Activated T-helper 17 cell treated with anti-CD3 and anti-CD28 coated beads, Interleukin-2, amount 50 U/mL, for 72 hours (primary cell): Measurements from ENCODE around the gene PARD3B. TPM values are rescaled to one million over a fixed set of nuclear protein-coding genes. Genes with fewer than 3 reads are reported as not detected.
A peak's percentile ranks its signal among the peaks of the same experiment; 100 is the strongest.

ENCODE experiments used
- ATAC-seq: fragments of 150-1000 bp; cut with Tn5 transposase; replicated peaks from 2 replicates; pipeline ENCODE4 v1.10.0; 2021; ENCODE audit warnings: mild to moderate bottlenecking, moderate library complexity
- H3K27ac Mint-ChIP-seq: one replicate; pipeline ENCODE4 v1.8.0; 2022; ENCODE audit warnings: mixed read lengths
- H3K27me3 Mint-ChIP-seq: one replicate; pipeline ENCODE4 v1.8.0; 2022; ENCODE audit warnings: mixed read lengths
- H3K36me3 Mint-ChIP-seq: one replicate; pipeline ENCODE4 v1.8.0; 2022; ENCODE audit warnings: low read depth, mild to moderate bottlenecking, mixed read lengths
- H3K4me1 Mint-ChIP-seq: one replicate; pipeline ENCODE4 v1.8.0; 2022; ENCODE audit warnings: mixed read lengths
- H3K4me3 Mint-ChIP-seq: one replicate; pipeline ENCODE4 v1.8.0; 2022; ENCODE audit warnings: mild to moderate bottlenecking, mixed read lengths
- H3K9me3 Mint-ChIP-seq: one replicate; pipeline ENCODE4 v1.8.0; 2022; ENCODE audit warnings: mixed read lengths
- total RNA-seq, 2 donors: library from RNA; stranded (reverse); gene quantifications; one replicate each; pipeline ENCODE4 v1.2.3, GENCODE V29; 2022

Gene PARD3B
- total RNA-seq, 2 donors from 2014 or later = 0.29 to 1.5 TPM

DNA sequence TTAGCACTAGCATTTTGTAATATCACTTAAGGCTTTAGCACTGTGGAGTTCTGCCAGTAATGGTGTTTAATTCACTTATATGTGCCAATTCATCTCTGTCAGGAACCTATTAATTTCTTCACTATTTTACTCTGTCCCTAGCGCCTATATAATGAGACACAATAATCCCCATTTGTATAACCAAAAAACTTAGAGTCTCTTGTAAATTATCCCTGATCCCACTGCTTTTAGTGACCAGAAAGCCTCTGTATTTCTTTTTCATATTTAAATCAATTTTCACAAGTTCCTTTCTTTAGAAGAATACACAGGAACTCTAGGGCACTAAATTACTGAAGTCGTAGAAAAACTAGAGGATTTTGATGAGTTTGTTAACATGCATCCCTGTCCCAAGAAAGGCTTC is 894.3 kb downstream of the PARD3B start:
- no peaks in the 10 kb centered on the region for H3K36me3 Mint-ChIP-seq
- H3K4me1 Mint-ChIP-seq = no peaks in the 10 kb centered on the region
- no peak overlapping the region for H3K4me3 Mint-ChIP-seq
- no peak overlapping the region for H3K27ac Mint-ChIP-seq
- no peaks in the 10 kb centered on the region for H3K27me3 Mint-ChIP-seq
- no peak for ATAC-seq
- no peaks in the 10 kb centered on the region for H3K9me3 Mint-ChIP-seq

DNA sequence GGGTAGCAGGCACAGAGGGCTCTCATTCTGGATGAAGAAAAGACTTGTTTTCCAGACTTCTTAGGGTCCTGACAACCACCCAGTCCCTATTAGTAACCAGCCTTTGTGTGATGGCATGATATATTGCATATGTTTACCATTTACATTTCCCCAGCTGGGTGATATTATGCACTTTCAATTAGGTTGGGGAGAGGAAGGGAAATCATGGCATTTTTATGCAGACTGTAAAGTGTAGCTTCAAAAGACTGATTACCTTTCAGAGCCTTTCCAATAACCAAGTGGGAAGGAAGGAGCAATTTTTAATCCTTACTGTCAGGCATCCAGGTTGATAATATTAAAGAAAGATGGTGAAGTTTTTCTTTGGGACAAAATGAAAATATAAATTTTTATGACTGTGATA is 896.2 kb downstream of the PARD3B start:
- Mint-ChIP-seq H3K4me3 (no peak overlapping the region), H3K9me3 (no peaks in the 10 kb centered on the region), H3K4me1 (no peaks in the 10 kb centered on the region), H3K27me3 (peaks cover 3% of the 10 kb centered on the region), H3K27ac (no peak overlapping the region), H3K36me3 (no peaks in the 10 kb centered on the region)
- ATAC-seq = no peak

DNA sequence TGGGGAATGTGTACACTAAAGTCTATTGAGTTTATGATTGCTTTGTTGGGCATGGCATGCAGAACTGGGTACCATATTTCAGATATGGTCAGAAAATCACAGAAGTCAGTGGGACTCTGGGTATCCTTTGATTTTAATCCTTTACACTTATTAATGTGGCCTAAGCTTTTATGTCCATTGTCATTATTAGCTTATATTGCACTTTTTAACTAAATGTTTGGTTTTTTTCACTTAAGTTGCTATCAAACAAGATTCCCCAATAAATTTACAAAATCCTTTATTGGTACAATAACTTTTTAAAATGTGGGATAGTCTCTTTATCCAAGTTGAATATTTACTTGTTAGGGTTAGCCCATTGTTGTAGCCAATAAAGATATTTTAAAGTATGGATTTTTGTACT is 902.9 kb downstream of the PARD3B start:
- Mint-ChIP-seq H3K4me3 (no peak overlapping the region), H3K27me3 (peaks cover 3% of the 10 kb centered on the region), H3K4me1 (no peaks in the 10 kb centered on the region), H3K27ac (no peak overlapping the region), H3K36me3 (no peaks in the 10 kb centered on the region), H3K9me3 (no peaks in the 10 kb centered on the region)
- no peak for ATAC-seq

DNA sequence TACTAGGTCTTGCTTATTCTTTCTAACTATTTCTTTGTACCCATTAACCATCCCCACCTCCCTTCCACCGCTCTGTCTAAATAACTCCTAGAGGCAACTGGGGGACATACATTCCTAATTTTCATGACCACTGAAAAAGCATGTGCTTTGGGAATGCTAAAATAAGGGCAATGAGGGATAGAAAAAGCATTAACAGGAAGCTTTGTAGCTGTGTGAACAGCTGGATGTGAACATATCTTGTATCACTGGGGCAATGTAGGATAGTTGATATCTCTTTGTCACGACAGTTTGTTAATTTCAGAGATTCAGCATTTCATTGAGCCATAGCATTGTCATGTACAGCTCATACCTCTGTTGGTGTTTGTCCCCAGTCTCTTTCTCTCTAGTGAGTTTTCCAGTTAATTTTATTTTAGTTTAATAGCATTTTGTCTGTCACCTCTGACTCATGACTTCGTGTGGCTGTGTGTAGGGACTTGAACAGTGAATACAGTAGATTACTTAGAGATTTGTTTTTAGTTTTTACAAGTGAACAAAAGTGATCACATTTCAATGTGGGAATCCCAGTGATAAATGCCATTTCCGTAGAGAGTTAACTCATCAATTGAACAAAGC is 906.7 kb downstream of the PARD3B start:
- Mint-ChIP-seq H3K27me3 (no peaks in the 10 kb centered on the region), H3K27ac (no peak overlapping the region), H3K36me3 (no peaks in the 10 kb centered on the region), H3K4me3 (no peak overlapping the region), H3K9me3 (no peaks in the 10 kb centered on the region), H3K4me1 (no peaks in the 10 kb centered on the region)
- ATAC-seq = no peak

DNA sequence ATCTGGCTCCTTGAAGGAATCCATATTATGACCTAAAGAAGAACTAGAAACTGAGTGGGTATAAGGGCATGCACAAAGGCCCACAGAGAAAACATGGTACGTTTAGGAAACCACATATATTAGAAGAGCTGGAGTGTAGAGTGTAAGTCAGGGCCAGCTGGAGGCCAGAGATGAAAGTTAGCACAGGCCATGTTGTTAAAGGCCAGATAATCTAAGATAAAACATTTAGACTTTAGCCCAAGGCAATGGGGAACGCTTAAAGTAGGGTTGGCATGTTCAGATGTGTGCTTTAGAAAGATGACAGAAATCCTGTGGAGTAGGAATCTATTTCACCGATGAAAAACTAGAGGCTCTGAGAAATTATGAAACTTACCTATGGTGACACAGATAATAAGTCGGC is 907.9 kb downstream of the PARD3B start:
- Mint-ChIP-seq H3K36me3 (no peaks in the 10 kb centered on the region), H3K4me3 (no peak overlapping the region), H3K27ac (no peak overlapping the region), H3K4me1 (no peaks in the 10 kb centered on the region), H3K27me3 (peaks cover 2% of the 10 kb centered on the region), H3K9me3 (no peaks in the 10 kb centered on the region)
- no peak for ATAC-seq

DNA sequence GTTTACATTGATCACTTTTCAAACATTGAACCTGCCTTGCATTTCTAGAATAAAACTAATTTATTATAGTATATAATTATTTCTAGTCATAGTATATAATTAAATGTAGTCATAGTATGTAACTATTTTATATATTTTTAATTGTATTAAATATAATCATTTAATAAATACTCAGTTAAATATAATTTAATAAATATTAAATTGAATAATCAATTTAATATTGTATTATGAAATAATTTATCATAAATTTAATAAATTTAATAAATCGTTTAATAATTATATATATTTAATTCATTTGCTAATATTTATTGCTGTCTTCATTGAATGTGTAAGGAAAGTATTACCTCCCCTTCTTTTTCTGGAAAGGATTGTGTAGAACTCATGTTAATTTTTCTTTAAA is 911.4 kb downstream of the PARD3B start:
- H3K9me3 Mint-ChIP-seq = no peaks in the 10 kb centered on the region
- ATAC-seq = no peak
- peaks cover 3% of the 10 kb centered on the region for H3K27me3 Mint-ChIP-seq
- H3K4me3 Mint-ChIP-seq = no peak overlapping the region
- no peak overlapping the region for H3K27ac Mint-ChIP-seq
- H3K36me3 Mint-ChIP-seq = no peaks in the 10 kb centered on the region
- H3K4me1 Mint-ChIP-seq = no peaks in the 10 kb centered on the region

DNA sequence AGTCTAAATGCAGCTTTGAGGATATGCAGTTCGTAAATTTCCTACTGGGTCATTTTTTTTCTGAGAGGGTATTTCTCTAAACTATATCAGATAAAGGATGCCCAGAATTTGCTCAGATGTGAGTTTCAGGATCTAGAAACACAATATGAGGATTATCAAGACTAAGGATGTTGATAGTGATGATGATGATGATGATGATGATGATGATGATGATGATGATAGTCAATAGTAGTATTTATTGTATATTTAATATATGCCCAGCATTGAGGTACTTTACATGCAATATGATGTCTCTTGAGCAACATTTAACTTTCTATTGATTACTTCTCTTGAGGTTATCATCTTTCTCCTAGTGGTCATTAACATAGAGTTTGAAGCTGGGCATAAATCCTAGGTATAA is 914.9 kb downstream of the PARD3B start:
- no peaks in the 10 kb centered on the region for H3K9me3 Mint-ChIP-seq
- H3K27me3 Mint-ChIP-seq = peaks cover 6% of the 10 kb centered on the region
- no peaks in the 10 kb centered on the region for H3K36me3 Mint-ChIP-seq
- no peak overlapping the region for H3K27ac Mint-ChIP-seq
- no peak overlapping the region for H3K4me3 Mint-ChIP-seq
- ATAC-seq = no peak
- no peaks in the 10 kb centered on the region for H3K4me1 Mint-ChIP-seq

DNA sequence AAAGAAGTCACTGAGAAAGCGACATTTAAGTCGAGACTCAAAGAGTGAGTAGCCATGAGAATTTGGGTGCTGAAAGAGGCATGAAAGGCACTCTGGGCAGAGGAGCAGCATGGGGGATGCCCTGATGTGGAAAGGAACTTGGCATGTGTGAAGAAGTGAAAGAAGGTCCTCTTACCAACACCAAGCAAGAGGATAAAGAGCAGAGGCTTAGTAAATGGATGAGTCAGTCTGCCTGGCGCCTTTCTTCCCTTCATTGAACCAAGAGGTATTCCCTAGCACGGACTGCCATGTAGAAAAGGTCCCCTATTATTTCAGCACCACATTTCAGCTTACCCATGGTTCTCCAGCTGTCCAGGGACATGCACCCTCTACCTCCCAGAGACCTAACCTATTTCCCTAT is 915.9 kb downstream of the PARD3B start:
- no peaks in the 10 kb centered on the region for H3K36me3 Mint-ChIP-seq
- H3K4me3 Mint-ChIP-seq = no peak overlapping the region
- H3K9me3 Mint-ChIP-seq = no peaks in the 10 kb centered on the region
- no peak overlapping the region for H3K27ac Mint-ChIP-seq
- ATAC-seq = peak; percentile 38
- peaks cover 6% of the 10 kb centered on the region for H3K27me3 Mint-ChIP-seq
- no peaks in the 10 kb centered on the region for H3K4me1 Mint-ChIP-seq

DNA sequence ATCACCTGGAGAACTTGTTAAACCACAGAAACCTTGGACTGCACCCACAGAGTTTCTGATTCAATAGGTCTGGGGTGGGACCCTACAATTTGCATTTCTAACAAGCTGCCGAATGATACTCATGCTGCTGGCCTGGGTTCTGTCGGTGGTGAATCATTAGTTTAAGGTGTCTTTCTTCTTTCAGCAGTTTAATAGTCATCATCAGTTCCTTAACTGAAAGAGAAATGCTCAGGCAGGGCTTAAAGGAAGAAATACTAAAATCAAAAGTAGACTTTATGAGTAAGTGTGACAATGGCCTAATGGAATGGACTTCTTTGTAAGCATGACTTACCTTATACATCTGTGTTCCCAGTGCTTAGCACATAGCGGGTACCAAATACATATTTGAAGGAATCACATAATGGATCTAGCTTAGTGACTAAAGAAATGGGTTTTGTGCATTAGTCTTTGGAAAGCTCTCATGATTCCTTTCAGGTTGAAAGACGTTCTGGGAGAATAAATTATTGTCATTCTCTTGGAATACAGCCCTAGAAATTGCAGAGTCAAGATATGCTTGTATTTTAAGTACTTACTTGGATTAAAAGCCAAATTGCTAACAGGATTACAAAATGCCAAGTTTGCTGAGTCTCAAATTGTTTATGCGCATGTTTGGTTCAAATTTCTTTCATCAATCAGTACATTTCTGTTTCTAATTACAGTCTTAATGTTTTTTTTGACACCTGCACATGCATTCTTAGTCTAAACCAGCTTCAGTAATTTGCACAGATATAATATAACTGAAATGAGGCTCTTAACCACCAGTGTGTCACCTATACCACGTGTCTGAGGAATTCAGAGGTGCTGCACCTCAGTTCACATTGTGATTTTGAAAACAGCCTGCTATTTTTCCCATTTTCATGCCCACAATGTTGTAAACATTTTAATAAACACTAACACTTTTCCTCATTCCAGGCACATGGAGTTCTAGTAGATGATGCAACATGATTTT is 916.7 kb downstream of the PARD3B start:
- no peak overlapping the region for H3K27ac Mint-ChIP-seq
- ATAC-seq = peak; percentile 86
- H3K27me3 Mint-ChIP-seq = peaks cover 6% of the 10 kb centered on the region
- H3K4me3 Mint-ChIP-seq = no peak overlapping the region
- no peaks in the 10 kb centered on the region for H3K4me1 Mint-ChIP-seq
- H3K36me3 Mint-ChIP-seq = no peaks in the 10 kb centered on the region
- H3K9me3 Mint-ChIP-seq = no peaks in the 10 kb centered on the region

DNA sequence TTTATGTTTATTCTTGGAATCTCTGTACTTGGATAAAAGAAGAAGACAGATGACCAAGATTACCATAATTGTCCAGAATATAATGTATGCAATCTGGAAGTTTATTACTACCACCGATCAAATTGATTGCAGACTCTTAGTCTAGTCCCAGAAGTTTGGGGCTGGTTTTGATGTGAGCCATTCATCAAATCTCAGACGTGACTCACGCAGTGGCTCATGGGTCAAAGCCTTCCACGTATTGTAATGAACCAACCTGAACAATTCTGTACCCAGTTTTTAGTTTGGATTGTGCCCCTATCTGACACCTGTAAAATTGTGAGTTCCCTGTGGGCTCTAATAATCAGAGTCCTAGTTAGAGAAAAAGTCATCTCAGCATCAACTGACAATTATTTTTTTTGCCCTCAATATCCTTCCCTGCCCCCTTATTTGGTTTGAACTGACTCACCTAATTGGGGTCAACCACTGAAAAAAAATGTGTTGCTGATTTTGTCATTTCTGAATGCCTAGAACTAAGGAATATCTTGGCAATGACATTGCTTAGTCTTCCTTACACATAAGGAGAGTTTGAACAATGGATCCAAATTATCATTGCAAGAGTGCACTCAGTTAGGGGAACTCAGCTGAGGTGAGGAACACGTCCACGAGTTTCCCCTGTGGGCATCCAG is 917.5 kb downstream of the PARD3B start:
- no peaks in the 10 kb centered on the region for H3K4me1 Mint-ChIP-seq
- peak; percentile 57 for ATAC-seq
- H3K9me3 Mint-ChIP-seq = no peaks in the 10 kb centered on the region
- H3K27me3 Mint-ChIP-seq = peaks cover 6% of the 10 kb centered on the region
- no peak overlapping the region for H3K27ac Mint-ChIP-seq
- H3K36me3 Mint-ChIP-seq = no peaks in the 10 kb centered on the region
- H3K4me3 Mint-ChIP-seq = no peak overlapping the region

DNA sequence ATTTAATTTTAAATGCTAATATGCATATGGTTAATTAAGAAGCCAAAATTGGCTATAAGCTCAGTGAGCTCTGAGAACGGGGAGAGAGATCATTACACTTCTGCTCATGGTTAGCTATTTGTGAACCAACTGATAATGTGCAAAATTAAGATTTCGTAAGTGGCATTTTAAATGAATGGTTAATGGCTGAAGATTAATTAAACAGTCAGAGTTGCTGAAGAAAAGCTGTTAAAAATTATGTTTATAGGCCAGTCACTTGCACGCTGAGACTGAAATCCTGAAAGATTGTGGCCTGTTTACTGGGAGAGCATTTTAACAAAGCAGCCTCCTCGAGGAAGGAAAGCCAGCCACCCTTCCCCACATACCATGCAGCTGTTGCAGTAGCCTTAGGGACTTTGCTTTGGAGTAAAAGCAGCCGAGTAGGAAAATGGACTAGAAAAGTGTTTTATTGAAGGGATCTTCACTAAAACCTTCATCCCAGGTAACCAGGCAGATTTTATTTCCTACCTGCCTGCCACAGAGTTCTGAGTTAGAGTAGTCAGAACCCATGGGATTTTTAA is 918.3 kb downstream of the PARD3B start:
- no peak for ATAC-seq
- H3K27me3 Mint-ChIP-seq = peaks cover 3% of the 10 kb centered on the region
- no peak overlapping the region for H3K4me3 Mint-ChIP-seq
- no peaks in the 10 kb centered on the region for H3K36me3 Mint-ChIP-seq
- H3K4me1 Mint-ChIP-seq = no peaks in the 10 kb centered on the region
- H3K9me3 Mint-ChIP-seq = no peaks in the 10 kb centered on the region
- H3K27ac Mint-ChIP-seq = no peak overlapping the region

DNA sequence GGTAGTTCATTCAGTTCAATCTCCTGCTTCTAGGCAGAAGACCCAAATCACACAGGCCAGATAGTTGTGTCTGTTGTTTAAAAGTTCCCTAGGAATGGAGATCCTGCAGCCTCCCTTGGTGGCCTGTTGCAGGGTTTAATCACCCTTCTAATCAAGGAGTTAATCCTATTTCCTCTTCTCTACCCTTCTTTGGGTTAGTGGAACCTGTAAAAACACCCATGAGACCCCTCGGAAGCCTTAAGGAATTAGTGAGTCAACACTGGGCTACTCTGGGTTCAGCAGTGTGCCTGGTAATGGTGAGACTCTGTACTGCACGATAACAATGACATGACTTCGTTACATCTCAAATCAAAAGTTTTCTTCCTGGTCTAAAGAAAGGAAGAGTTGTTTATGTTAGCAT is 919.4 kb downstream of the PARD3B start:
- ATAC-seq = no peak
- H3K36me3 Mint-ChIP-seq = no peaks in the 10 kb centered on the region
- peaks cover 3% of the 10 kb centered on the region for H3K27me3 Mint-ChIP-seq
- H3K9me3 Mint-ChIP-seq = no peaks in the 10 kb centered on the region
- no peaks in the 10 kb centered on the region for H3K4me1 Mint-ChIP-seq
- no peak overlapping the region for H3K4me3 Mint-ChIP-seq
- no peak overlapping the region for H3K27ac Mint-ChIP-seq

DNA sequence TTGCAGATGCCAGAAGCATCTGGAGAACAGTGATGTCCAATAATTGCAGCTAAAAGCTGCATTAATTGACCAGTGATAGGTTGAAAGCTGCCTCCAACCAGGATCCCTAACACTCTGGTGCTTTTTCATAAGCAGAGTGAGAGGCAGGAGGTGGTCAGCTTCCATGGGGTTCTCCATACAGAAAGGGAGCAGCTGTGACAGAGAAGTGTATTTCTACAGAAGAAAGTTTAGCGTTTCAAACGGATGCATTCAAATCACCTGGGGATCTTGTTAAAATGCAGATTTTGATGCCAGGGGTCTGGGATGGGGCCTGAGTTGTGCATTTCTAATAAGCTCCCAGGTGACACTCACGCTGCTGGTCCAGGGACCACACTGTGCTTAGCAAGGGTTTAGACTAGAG is 920.5 kb downstream of the PARD3B start:
- Mint-ChIP-seq H3K9me3 (no peaks in the 10 kb centered on the region), H3K27ac (no peak overlapping the region), H3K36me3 (no peaks in the 10 kb centered on the region), H3K27me3 (peaks cover 3% of the 10 kb centered on the region), H3K4me3 (no peak overlapping the region), H3K4me1 (no peaks in the 10 kb centered on the region)
- no peak for ATAC-seq

DNA sequence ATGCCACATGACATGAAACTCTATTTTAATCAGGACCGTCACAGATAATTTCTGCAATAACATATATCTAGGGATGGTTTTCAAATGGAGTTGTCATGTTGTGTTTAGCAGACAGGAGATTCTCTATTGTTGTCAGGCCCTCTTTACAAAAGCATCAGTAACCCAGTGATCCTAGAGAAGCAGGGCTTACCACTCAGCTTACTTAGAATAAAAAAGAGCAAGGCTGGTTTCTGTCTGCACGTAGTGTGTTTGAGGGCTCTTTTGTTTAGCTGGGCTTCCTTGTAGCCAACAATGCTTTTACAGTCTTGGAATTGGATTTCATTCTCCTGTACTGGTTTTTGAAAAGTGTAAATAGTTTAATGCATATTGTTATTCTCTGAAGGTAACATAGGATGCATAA is 926.5 kb downstream of the PARD3B start:
- no peak for ATAC-seq
- Mint-ChIP-seq H3K4me1 (peaks cover 6% of the 10 kb centered on the region), H3K36me3 (no peaks in the 10 kb centered on the region), H3K27me3 (peaks cover 13% of the 10 kb centered on the region), H3K27ac (no peak overlapping the region), H3K9me3 (peaks cover 4% of the 10 kb centered on the region), H3K4me3 (no peak overlapping the region)
